ENCODE data around the gene WDR1. TPM values are rescaled to one million over a fixed set of nuclear protein-coding genes. Genes with fewer than 3 reads are reported as not detected.
A peak's percentile ranks its signal among the peaks of the same experiment; 100 is the strongest.

The WDR1 gene
- total and polyA plus RNA-seq, 2 donors (not counting 3 experiments of a cell fraction or from before 2014, with no cell fraction given) = 590 to 660 TPM

DNA sequence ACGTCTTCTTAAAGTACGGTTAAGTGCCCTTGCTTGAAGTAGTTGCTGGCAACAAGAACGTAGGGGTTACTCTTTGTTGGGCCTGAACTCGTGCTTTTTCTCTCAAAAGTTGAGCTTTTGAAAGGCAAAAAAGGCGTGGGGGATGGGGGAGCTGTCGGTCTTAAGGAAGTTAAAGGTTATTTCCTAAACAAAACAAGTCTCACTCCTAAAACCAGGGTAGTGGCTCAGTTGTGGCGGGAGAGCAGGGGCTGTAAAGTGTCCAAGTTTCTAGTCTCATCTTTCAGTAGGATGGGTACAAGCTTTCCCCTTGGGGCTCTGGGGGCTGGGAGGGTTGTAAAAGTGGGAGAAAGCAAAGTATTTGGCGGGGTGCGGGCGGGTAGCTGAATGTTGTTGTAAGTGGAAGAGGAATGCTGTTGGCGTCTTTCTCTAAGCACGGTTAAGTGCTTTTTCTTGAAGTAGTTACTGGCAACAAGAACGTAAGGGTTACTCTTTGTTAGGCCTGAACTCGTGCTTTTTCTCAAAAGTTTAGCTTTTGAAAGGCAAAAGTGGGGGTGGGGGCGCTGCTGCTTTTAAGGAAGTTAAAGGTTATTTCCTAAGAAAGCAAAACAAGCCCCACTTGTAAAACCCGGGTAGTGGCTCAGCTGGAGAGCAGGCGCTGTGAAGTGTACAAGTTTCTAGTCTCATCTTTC is 904 bp upstream of the WDR1 start:
- Histone ChIP-seq H3K4me3 (replicated peaks in 1 of 3; ENCODE audit: insufficient read depth in 1 of 3, low read depth in 1 of 3, low read length in 3 of 3) (peak overlapping the region; percentile 13 to 50 (median 30)), H3K9me3 (replicated peaks; ENCODE audit: control insufficient read depth, insufficient read depth, low read length) (no peaks in the 10 kb centered on the region), H3K27ac (ENCODE audit: insufficient read depth, low read depth, low read length) (peak overlapping the region; percentile 84), H3K4me1 (ENCODE audit: control insufficient read depth, extremely low read depth, insufficient read depth, low read length) (peaks cover 30% of the 10 kb centered on the region), H3K4me2 (ENCODE audit: insufficient read depth, low read length) (peak overlapping the region; percentile 91), H2AFZ (ENCODE audit: low read depth, low read length) (no peak overlapping the region), H3K36me3 (ENCODE audit: control insufficient read depth in 2 of 2, extremely low read depth in 1 of 2, insufficient read depth in 2 of 2, low read length in 2 of 2) (peaks cover 11 to 15% of the 10 kb centered on the region in 2 experiments), H3K9ac (replicated peaks; ENCODE audit: extremely low read depth, insufficient read depth, low read length) (peak overlapping the region; percentile 90), H3K9me1 (replicated peaks; ENCODE audit: control insufficient read depth, extremely low read depth, insufficient read depth, low read length) (no peaks in the 10 kb centered on the region), H4K20me1 (replicated peaks; ENCODE audit: control insufficient read depth, extremely low read depth, insufficient read depth, low read length) (peaks cover 2% of the 10 kb centered on the region), H3K79me2 (ENCODE audit: control insufficient read depth, insufficient read depth, low read length) (peaks cover 38% of the 10 kb centered on the region), H3K27me3 (ENCODE audit: control insufficient read depth in 2 of 2, insufficient read depth in 2 of 2, low read length in 2 of 2) (no peaks in the 10 kb centered on the region)
- ChIA-PET POLR2A (interaction anchor here (0.7 to 5.4 kb wide), 34 partner anchors 9 to 1787 kb away, joined by 3 to 110 read pairs (median 5); partner anchors contain the start of gene ZNF518B), CTCF (interaction anchor here (0.7 to 3.4 kb wide), 16 partner anchors 9 to 417 kb away, joined by 3 to 13 read pairs (median 3); no protein-coding TSS in a partner anchor)
- FAIRE-seq (no peak), DNase-seq (ENCODE audit: low read depth, low spot score) (peak; percentile 58)
- TF ChIP-seq FOS (IDR thresholded peaks at IDR 0.05; ENCODE audit: borderline replicate concordance, insufficient read depth, low read length) (no peak), POLR2A (IDR thresholded peaks at IDR 0.05; ENCODE audit: low read depth, low read length) (no peak), GATA2 (IDR thresholded peaks at IDR 0.05; ENCODE audit: insufficient read depth, insufficient read length, low read depth, low read length) (no peak), MYC (IDR thresholded peaks at IDR 0.05; ENCODE audit: low read depth, low read length) (no peak), POLR2AphosphoS5 (IDR thresholded peaks at IDR 0.05; ENCODE audit: insufficient read depth, low read depth, low read length) (no peak), EZH2 (IDR thresholded peaks at IDR 0.05; ENCODE audit: borderline replicate concordance, low read depth, low read length, severe bottlenecking) (no peak), JUN (IDR thresholded peaks at IDR 0.05; ENCODE audit: borderline replicate concordance, insufficient read depth, insufficient read length, low read depth) (no peak)
- TF ChIP-seq, protein P1, sequence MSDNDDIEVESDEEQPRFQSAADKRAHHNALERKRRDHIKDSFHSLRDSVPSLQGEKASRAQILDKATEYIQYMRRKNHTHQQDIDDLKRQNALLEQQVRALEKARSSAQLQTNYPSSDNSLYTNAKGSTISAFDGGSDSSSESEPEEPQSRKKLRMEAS (IDR thresholded peaks at IDR 0.05; ENCODE audit: insufficient read depth, insufficient read length) = no peak
- TF ChIP-seq, protein P2, sequence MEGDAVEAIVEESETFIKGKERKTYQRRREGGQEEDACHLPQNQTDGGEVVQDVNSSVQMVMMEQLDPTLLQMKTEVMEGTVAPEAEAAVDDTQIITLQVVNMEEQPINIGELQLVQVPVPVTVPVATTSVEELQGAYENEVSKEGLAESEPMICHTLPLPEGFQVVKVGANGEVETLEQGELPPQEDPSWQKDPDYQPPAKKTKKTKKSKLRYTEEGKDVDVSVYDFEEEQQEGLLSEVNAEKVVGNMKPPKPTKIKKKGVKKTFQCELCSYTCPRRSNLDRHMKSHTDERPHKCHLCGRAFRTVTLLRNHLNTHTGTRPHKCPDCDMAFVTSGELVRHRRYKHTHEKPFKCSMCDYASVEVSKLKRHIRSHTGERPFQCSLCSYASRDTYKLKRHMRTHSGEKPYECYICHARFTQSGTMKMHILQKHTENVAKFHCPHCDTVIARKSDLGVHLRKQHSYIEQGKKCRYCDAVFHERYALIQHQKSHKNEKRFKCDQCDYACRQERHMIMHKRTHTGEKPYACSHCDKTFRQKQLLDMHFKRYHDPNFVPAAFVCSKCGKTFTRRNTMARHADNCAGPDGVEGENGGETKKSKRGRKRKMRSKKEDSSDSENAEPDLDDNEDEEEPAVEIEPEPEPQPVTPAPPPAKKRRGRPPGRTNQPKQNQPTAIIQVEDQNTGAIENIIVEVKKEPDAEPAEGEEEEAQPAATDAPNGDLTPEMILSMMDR (IDR thresholded peaks at IDR 0.05; ENCODE audit: extremely low read depth in 1 of 2, insufficient read depth in 1 of 2, low read depth in 1 of 2, low read length in 2 of 2) = no peak
- no TSS peak for BruUV-seq (replicated peaks)
- intact Hi-C loops (cut with micrococcal nuclease) = loop anchor here (1.0 to 10.0 kb wide), 5 partner anchors 40 to 1627 kb away; partner anchors contain the start of gene ZNF518B
- dilution Hi-C loops (cut with MboI; ENCODE audit: extremely low pct_ligation_motif_present, low sequenced_read_pairs) = no loop called here
